Stimulated activated CD8-positive, alpha-beta memory T cell treated with anti-CD3 and anti-CD28 coated beads, Interleukin-4, amount 100 ng/mL, for 24 hours (primary cell): ENCODE measurements around the gene PADI3.
A peak's percentile ranks its signal among the peaks of the same experiment; 100 is the strongest.
"Not testable (repeated sequence)": the region's sequence is repeated elsewhere in the genome, so short reads cannot be mapped to it uniquely, and the experiment has no call there.

Experiments used
- DNase-seq: peaks from one replicate; pipeline ENCODE4 v3.0.0-alpha.2; 2020; ENCODE audit warnings: low read depth

Gene PADI3

GRCh38 chr1:17216078-17216477 is 32.8 kb upstream of the PADI3 start:
- DNase-seq, result no peak

- DNase-seq, result no peak
Observed at GRCh38 chr1:17217607-17218006, 31.3 kb upstream of the PADI3 start.

GRCh38 chr1:17218939-17219338 is 30.0 kb upstream of the PADI3 start:
- DNase-seq, result no peak

GRCh38 chr1:17220287-17220686 is 28.6 kb upstream of the PADI3 start:
- no peak for DNase-seq

- no peak for DNase-seq
Observed at GRCh38 chr1:17222557-17222956, 26.3 kb upstream of the PADI3 start.

GRCh38 chr1:17224434-17224833 is 24.5 kb upstream of the PADI3 start:
- no peak for DNase-seq

GRCh38 chr1:17225140-17225539 is 23.8 kb upstream of the PADI3 start:
- no peak for DNase-seq

GRCh38 chr1:17227358-17227915 is 21.5 kb upstream of the PADI3 start:
- DNase-seq, result no peak

GRCh38 chr1:17228619-17229018 is 20.3 kb upstream of the PADI3 start:
- DNase-seq, result no peak

- DNase-seq, result no peak
Observed at GRCh38 chr1:17229379-17229778, 19.5 kb upstream of the PADI3 start.

- no peak for DNase-seq
Observed at GRCh38 chr1:17230106-17230505, 18.8 kb upstream of the PADI3 start.

GRCh38 chr1:17230671-17231310 is 18.1 kb upstream of the PADI3 start:
- no peak for DNase-seq

GRCh38 chr1:17232759-17233661 is 15.9 kb upstream of the PADI3 start:
- DNase-seq, result no peak

GRCh38 chr1:17233675-17234320 is 15.1 kb upstream of the PADI3 start:
- no peak for DNase-seq

GRCh38 chr1:17234405-17234804 is 14.5 kb upstream of the PADI3 start:
- DNase-seq, result no peak

GRCh38 chr1:17235135-17235885 is 13.6 kb upstream of the PADI3 start:
- no peak for DNase-seq

GRCh38 chr1:17236779-17237560 is 11.9 kb upstream of the PADI3 start:
- DNase-seq, result peak; percentile 82

GRCh38 chr1:17237561-17237903 is 11.4 kb upstream of the PADI3 start:
- DNase-seq, result no peak

- no peak for DNase-seq
Observed at GRCh38 chr1:17239420-17239819, 9.5 kb upstream of the PADI3 start.

- not testable (repeated sequence) for DNase-seq
Observed at GRCh38 chr1:17241011-17241779, 7.7 kb upstream of the PADI3 start.

- DNase-seq, result not testable (repeated sequence)
Observed at GRCh38 chr1:17241780-17242074, 7.2 kb upstream of the PADI3 start.
